RWPE2 (cell line): Measurements from ENCODE around the gene AP1AR.
A peak's percentile ranks its signal among the peaks of the same experiment; 100 is the strongest.

ENCODE experiments used
- ATAC-seq: fragments of 200-7000 bp; cut with Tn5 transposase; 3 replicates; pipeline ENCODE4 v1.9.1; 2021; ENCODE audit warnings: low read depth
- DNase-seq: peaks from one replicate; pipeline ENCODE4 v3.0.0-alpha.2; 2020; ENCODE audit warnings: low spot score
- H3K27ac ChIP-seq: fragments of 450-650 bp; 2 replicates; pipeline ENCODE4 v1.5.1; 2017; ENCODE audit warnings: mild to moderate bottlenecking; ENCODE audit not compliant: poor library complexity, severe bottlenecking
- H3K27me3 ChIP-seq: fragments of 250-450 bp; sonication (Bioruptor Pico); 2 replicates; pipeline ENCODE4 v1.5.1; 2021; ENCODE audit warnings: mild to moderate bottlenecking, moderate library complexity; ENCODE audit not compliant: insufficient read depth, poor library complexity, severe bottlenecking
- H3K36me3 ChIP-seq: fragments of 250-450 bp; sonication (Bioruptor Pico); 2 replicates; pipeline ENCODE4 v1.5.1; 2020; ENCODE audit warnings: low read depth, mild to moderate bottlenecking, moderate library complexity
- H3K4me1 ChIP-seq: fragments of 250-450 bp; sonication (Bioruptor Pico); 2 replicates; pipeline ENCODE4 v1.5.1; 2021; ENCODE audit warnings: mild to moderate bottlenecking, moderate library complexity; ENCODE audit not compliant: insufficient read depth, poor library complexity, severe bottlenecking
- H3K4me3 ChIP-seq: fragments of 250-450 bp; sonication (Bioruptor Pico); 2 replicates; pipeline ENCODE4 v1.5.1; 2021; ENCODE audit warnings: mild to moderate bottlenecking, moderate library complexity; ENCODE audit not compliant: severe bottlenecking
- H3K9me3 ChIP-seq: fragments of 250-450 bp; sonication (Bioruptor Pico); 2 replicates; pipeline ENCODE4 v1.5.1; 2021; ENCODE audit warnings: mild to moderate bottlenecking, moderate library complexity; ENCODE audit not compliant: severe bottlenecking
- TF ChIP-seq, protein P1 (sequence below): fragments of 450-650 bp; IDR thresholded peaks from one replicate; pipeline ENCODE4 v1.5.1; 2017; ENCODE audit warnings: mild to moderate bottlenecking, moderate library complexity; ENCODE audit not compliant: poor library complexity, severe bottlenecking

Gene AP1AR

DNA sequence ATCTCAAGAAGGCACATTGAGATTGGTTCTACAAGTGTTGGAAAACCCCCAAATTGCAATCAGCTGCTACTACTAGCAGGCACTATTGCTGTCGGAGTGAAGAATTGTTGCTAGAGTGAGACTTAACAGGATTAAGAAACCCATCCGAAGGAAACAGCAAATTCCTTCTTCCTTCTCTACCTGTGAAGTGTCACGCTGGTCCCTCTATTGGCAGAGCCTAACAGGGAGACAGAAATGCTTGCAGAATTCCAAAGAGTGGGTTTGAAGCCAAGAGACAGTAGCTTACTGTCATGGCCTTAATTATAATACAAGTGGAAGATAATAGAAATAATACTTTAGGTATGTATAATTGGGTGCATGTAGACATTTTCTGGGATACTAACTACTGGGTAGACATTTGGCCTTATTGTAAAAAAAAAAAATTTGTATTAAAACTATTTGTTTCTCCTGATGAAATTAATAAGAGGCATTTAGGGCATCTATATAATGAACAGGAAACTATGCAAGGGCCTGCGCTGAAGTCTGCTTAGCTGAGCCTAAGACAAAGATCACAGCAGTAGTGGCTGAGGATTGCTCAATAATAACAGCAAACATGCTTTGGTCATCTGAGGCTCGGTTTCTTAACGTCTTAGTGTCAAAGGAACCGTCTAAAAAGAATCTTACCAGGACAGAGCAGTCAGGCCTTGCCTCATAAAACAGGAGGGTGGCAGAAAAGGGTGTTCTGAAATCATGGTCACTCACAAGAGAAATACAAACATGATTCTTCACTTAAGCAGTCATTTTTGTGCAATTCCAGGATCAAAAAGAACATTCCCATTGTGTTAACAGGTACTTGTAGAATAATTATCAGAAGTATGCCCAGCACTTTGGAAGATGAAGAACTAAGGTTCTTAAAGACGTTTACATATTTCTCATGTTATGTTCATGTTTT, 45.6 kb upstream of the AP1AR start:
- peaks cover 18% of the 10 kb centered on the region for H3K36me3 ChIP-seq
- no peak overlapping the region for H3K27ac ChIP-seq
- no peaks in the 10 kb centered on the region for H3K27me3 ChIP-seq
- TF ChIP-seq, protein P1, sequence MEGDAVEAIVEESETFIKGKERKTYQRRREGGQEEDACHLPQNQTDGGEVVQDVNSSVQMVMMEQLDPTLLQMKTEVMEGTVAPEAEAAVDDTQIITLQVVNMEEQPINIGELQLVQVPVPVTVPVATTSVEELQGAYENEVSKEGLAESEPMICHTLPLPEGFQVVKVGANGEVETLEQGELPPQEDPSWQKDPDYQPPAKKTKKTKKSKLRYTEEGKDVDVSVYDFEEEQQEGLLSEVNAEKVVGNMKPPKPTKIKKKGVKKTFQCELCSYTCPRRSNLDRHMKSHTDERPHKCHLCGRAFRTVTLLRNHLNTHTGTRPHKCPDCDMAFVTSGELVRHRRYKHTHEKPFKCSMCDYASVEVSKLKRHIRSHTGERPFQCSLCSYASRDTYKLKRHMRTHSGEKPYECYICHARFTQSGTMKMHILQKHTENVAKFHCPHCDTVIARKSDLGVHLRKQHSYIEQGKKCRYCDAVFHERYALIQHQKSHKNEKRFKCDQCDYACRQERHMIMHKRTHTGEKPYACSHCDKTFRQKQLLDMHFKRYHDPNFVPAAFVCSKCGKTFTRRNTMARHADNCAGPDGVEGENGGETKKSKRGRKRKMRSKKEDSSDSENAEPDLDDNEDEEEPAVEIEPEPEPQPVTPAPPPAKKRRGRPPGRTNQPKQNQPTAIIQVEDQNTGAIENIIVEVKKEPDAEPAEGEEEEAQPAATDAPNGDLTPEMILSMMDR = no peak
- no peaks in the 10 kb centered on the region for H3K9me3 ChIP-seq
- no peak for DNase-seq
- no peak overlapping the region for H3K4me3 ChIP-seq
- H3K4me1 ChIP-seq = peaks cover 7% of the 10 kb centered on the region
- no peak for ATAC-seq

DNA sequence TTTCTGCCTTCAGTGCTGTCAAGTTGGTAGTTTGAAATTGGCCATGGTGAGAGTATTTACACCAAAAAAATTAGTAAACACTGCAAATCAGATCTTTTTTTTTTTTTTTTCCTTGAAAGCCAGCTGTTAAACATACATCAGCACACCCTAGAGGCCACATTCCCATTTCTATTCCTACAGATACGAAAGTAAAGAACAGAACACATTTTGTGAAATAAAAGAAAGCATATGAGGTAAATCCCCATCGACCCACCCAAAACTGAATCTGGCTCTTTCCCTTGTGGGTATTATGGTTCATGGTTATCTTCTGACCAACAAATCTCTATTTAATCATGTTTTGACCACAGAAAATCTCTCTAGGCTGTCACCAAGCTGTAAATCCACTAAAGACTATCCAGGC, 41.8 kb upstream of the AP1AR start:
- Histone ChIP-seq H3K9me3 (no peaks in the 10 kb centered on the region), H3K4me1 (no peaks in the 10 kb centered on the region), H3K36me3 (peaks cover 18% of the 10 kb centered on the region), H3K4me3 (no peak overlapping the region), H3K27ac (no peak overlapping the region), H3K27me3 (no peaks in the 10 kb centered on the region)
- TF ChIP-seq, protein P1 = peak; percentile 36
- no peak for DNase-seq
- ATAC-seq = no peak

DNA sequence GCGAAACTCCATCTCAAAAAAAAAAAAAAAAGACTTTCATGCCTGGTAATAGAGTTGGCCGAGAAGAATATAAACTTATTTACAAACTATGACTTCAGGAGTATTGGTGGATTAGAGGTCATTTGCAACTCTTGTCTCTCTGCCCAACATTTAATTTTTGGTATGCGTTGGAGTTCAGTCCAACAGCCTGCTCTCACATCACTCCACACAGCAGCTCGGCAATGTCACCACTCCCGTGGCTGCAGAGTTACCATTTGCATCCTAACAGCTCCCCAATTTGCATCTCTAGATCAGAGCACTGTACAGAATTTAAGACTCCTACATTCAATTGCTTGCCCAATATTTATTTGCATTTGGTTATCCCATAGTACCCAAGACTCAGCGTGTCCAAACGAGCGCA, 40.9 kb upstream of the AP1AR start:
- no peaks in the 10 kb centered on the region for H3K9me3 ChIP-seq
- H3K27ac ChIP-seq = no peak overlapping the region
- H3K4me3 ChIP-seq = no peak overlapping the region
- TF ChIP-seq, protein P1 = no peak
- ATAC-seq (no peak), DNase-seq (no peak)
- no peaks in the 10 kb centered on the region for H3K27me3 ChIP-seq
- no peaks in the 10 kb centered on the region for H3K4me1 ChIP-seq
- peaks cover 18% of the 10 kb centered on the region for H3K36me3 ChIP-seq

DNA sequence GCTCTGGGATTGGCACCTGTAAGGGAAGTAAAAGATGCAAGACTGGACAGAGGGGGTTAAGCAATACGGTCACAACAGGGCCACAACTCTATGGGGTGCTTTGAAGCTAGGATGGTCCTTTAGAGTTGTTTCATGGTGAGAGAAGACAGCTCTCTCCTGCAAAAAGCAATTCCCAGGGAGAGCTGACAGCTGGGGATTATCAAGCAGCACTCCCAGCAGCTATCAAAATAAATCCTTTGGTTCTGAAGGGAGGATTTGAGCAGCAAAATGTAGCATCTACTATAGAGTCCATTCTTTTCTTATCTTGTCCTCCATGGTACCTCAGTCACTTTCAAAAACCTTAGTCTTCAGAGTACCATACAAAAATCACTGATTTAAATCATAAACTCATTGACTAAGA, 35.1 kb upstream of the AP1AR start:
- no peaks in the 10 kb centered on the region for H3K4me1 ChIP-seq
- no peak overlapping the region for H3K4me3 ChIP-seq
- H3K9me3 ChIP-seq = no peaks in the 10 kb centered on the region
- TF ChIP-seq, protein P1 = no peak
- no peak overlapping the region for H3K27ac ChIP-seq
- ATAC-seq (no peak), DNase-seq (no peak)
- H3K36me3 ChIP-seq = no peaks in the 10 kb centered on the region
- no peaks in the 10 kb centered on the region for H3K27me3 ChIP-seq

DNA sequence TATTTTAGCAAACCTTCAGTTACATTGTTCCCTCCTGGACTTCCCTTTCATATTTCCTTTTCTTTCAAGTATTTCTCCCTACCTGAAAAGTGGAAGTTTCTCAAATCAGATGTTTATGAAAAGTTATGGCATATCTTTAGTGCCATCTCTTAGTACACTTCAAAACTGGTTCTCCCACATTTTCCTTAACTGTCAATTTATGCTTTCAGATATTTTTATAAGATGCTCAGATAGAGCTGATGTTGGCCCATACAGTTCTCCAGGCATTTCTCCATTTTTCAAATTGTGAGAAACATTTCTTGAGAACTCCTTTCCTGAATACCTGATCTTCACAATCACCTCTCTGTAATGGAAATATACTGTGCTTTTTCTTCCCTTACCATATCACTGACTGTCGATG, 32.5 kb upstream of the AP1AR start:
- no peak overlapping the region for H3K27ac ChIP-seq
- ATAC-seq = no peak

More for the DNA sequence above, 32.5 kb upstream of the AP1AR start:
- Histone ChIP-seq H3K4me1 (no peaks in the 10 kb centered on the region), H3K27me3 (no peaks in the 10 kb centered on the region), H3K9me3 (no peaks in the 10 kb centered on the region), H3K36me3 (no peaks in the 10 kb centered on the region), H3K4me3 (no peak overlapping the region)
- TF ChIP-seq, protein P1 = no peak
- no peak for DNase-seq
